HCT116 (cell line): ENCODE results near the gene KYAT1.

ENCODE experiments used
- EZH2 ChIP-seq: fragments of 200-600 bp; sonication (generic); IDR thresholded peaks from 2 replicates; pipeline ENCODE4 v1.6.1; 2017; ENCODE audit warnings: antibody characterized with exemption, mixed run types
- FOSL1 ChIP-seq: IDR thresholded peaks from 2 replicates; pipeline ENCODE4 v1.6.1; 2012; ENCODE audit warnings: low read depth
- JUND ChIP-seq: IDR thresholded peaks from 2 replicates; pipeline ENCODE4 v1.6.1; 2012
- POLR2A ChIP-seq: IDR thresholded peaks from 2 replicates; pipeline ENCODE4 v1.7.0; 2011; ENCODE audit warnings: borderline replicate concordance; ENCODE audit not compliant: insufficient read depth, insufficient read length; ENCODE audit errors: extremely low read depth
- POLR2AphosphoS5 ChIP-seq: IDR thresholded peaks from 2 replicates; pipeline ENCODE4 v1.6.1; 2011; ENCODE audit warnings: mild to moderate bottlenecking, low read depth, low read length, moderate library complexity
- ZFX ChIP-seq: fragments of 450-650 bp; IDR thresholded peaks from 2 replicates; pipeline ENCODE4 v1.6.1; 2017
- ZNF274 ChIP-seq: fragments of 200-500 bp; sonication (Bioruptor generic); IDR thresholded peaks from 2 replicates; pipeline ENCODE4 v1.6.1; 2014; ENCODE audit warnings: mild to moderate bottlenecking, low read depth, low read length, inconsistent platforms
- TF ChIP-seq, protein P1 (sequence below): IDR thresholded peaks from 2 replicates; pipeline ENCODE4 v1.6.1; 2012
- TF ChIP-seq, protein P2 (sequence below), 3 experiments: fragments of 200-600 bp in 1 of 3; sonication (generic) in 1 of 3; IDR thresholded peaks in 2 of 3; conservative IDR thresholded peaks in 1 of 3; 2 replicates each; pipeline ENCODE4 v1.5.1; 2012 to 2017; ENCODE audit warnings: low read depth in 2 of 3, low read length in 2 of 3, antibody characterized with exemption in 1 of 3, borderline replicate concordance in 1 of 3, control low read depth in 1 of 3, mild to moderate bottlenecking in 1 of 3, mixed read lengths in 1 of 3, mixed run types in 1 of 3, moderate library complexity in 1 of 3; ENCODE audit not compliant: insufficient read depth in 1 of 3
- TF ChIP-seq, protein P3 (sequence below): IDR thresholded peaks from 2 replicates; pipeline ENCODE4 v1.6.1; 2012; ENCODE audit warnings: low read depth

DNA sequence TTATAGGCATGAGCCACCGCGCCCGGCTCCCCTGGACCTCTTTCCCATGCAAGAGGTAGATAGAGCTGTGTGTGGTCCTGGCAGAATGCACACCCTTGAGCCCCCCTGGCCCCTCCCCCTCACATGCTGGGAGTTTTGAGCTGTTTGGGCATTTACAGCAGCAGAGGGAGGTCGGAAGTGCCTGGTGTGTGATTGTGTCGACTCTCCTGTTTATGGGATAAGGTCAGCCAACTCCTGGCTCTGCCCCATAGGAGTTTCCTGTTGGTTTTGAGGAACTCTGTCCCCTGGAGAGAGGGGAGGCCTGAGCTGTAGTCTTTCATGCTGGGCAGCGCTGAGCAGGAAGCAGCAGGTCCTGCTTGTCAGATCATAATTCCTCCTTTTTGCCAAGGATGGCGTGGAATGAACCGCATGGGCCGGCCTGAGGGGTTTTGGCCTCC lies 6.2 kb upstream of the KYAT1 start:
- no peak for TF ChIP-seq JUND
- TF ChIP-seq, protein P1, sequence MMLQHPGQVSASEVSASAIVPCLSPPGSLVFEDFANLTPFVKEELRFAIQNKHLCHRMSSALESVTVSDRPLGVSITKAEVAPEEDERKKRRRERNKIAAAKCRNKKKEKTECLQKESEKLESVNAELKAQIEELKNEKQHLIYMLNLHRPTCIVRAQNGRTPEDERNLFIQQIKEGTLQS = no peak
- no peak for TF ChIP-seq ZFX
- TF ChIP-seq, protein P2, sequence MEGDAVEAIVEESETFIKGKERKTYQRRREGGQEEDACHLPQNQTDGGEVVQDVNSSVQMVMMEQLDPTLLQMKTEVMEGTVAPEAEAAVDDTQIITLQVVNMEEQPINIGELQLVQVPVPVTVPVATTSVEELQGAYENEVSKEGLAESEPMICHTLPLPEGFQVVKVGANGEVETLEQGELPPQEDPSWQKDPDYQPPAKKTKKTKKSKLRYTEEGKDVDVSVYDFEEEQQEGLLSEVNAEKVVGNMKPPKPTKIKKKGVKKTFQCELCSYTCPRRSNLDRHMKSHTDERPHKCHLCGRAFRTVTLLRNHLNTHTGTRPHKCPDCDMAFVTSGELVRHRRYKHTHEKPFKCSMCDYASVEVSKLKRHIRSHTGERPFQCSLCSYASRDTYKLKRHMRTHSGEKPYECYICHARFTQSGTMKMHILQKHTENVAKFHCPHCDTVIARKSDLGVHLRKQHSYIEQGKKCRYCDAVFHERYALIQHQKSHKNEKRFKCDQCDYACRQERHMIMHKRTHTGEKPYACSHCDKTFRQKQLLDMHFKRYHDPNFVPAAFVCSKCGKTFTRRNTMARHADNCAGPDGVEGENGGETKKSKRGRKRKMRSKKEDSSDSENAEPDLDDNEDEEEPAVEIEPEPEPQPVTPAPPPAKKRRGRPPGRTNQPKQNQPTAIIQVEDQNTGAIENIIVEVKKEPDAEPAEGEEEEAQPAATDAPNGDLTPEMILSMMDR (IDR thresholded peaks at IDR 0.05 in 2 of 3, conservative IDR thresholded peaks at IDR 0.05 in 1 of 3; ENCODE audit: borderline replicate concordance in 1 of 3, insufficient read depth in 1 of 3, low read depth in 2 of 3, low read length in 2 of 3) = no peak
- TF ChIP-seq, protein P3, sequence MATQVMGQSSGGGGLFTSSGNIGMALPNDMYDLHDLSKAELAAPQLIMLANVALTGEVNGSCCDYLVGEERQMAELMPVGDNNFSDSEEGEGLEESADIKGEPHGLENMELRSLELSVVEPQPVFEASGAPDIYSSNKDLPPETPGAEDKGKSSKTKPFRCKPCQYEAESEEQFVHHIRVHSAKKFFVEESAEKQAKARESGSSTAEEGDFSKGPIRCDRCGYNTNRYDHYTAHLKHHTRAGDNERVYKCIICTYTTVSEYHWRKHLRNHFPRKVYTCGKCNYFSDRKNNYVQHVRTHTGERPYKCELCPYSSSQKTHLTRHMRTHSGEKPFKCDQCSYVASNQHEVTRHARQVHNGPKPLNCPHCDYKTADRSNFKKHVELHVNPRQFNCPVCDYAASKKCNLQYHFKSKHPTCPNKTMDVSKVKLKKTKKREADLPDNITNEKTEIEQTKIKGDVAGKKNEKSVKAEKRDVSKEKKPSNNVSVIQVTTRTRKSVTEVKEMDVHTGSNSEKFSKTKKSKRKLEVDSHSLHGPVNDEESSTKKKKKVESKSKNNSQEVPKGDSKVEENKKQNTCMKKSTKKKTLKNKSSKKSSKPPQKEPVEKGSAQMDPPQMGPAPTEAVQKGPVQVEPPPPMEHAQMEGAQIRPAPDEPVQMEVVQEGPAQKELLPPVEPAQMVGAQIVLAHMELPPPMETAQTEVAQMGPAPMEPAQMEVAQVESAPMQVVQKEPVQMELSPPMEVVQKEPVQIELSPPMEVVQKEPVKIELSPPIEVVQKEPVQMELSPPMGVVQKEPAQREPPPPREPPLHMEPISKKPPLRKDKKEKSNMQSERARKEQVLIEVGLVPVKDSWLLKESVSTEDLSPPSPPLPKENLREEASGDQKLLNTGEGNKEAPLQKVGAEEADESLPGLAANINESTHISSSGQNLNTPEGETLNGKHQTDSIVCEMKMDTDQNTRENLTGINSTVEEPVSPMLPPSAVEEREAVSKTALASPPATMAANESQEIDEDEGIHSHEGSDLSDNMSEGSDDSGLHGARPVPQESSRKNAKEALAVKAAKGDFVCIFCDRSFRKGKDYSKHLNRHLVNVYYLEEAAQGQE = no peak
- no peak for TF ChIP-seq POLR2A
- TF ChIP-seq POLR2AphosphoS5 = no peak
- no peak for TF ChIP-seq EZH2
- no peak for TF ChIP-seq FOSL1
- no peak for TF ChIP-seq ZNF274
